GM19238 (cell line): Measurements from ENCODE around the gene RPL41.
"Not testable (repeated sequence)": the region's sequence is repeated elsewhere in the genome, so short reads cannot be mapped to it uniquely, and the experiment has no call there.

Experiments used
- DNase-seq: peaks from one replicate; pipeline ENCODE4 v3.0.0; 2011; ENCODE audit warnings: low spot score; ENCODE audit not compliant: insufficient read length

Gene RPL41

DNA sequence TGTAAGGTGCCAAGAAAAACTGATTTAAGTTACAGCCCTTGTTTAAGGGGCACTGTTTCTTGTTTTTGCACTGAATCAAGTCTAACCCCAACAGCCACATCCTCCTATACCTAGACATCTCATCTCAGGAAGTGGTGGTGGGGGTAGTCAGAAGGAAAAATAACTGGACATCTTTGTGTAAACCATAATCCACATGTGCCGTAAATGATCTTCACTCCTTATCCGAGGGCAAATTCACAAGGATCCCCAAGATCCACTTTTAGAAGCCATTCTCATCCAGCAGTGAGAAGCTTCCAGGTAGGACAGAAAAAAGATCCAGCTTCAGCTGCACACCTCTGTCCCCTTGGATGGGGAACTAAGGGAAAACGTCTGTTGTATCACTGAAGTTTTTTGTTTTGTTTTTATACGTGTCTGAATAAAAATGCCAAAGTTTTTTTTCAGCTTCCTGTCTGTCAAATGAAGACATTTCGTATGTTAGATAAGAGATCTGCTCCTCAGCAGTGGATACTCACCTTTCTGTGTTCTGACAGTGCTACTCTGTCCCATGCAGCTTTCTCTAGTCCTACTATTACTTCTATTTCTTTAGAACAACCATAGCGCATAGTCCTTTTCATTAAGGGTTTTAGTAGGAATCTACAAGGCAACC, 13.2 kb upstream of the RPL41 start:
- no peak for DNase-seq

- no peak for DNase-seq
Observed at GRCh38 chr12:56103823-56104108, 12.7 kb upstream of the RPL41 start.

- DNase-seq, result peak; percentile 95
Observed at GRCh38 chr12:56104109-56104814, 12.2 kb upstream of the RPL41 start, which contains the start of gene PA2G4. PA2G4 (plus strand) TSS chr12:56104559; CDS start chr12:56104738, 179 bp downstream.

GRCh38 chr12:56104815-56105608, 11.4 kb upstream of the RPL41 start:
- DNase-seq, result no peak

- no peak for DNase-seq
Observed at GRCh38 chr12:56105609-56105902, 10.9 kb upstream of the RPL41 start.

DNA sequence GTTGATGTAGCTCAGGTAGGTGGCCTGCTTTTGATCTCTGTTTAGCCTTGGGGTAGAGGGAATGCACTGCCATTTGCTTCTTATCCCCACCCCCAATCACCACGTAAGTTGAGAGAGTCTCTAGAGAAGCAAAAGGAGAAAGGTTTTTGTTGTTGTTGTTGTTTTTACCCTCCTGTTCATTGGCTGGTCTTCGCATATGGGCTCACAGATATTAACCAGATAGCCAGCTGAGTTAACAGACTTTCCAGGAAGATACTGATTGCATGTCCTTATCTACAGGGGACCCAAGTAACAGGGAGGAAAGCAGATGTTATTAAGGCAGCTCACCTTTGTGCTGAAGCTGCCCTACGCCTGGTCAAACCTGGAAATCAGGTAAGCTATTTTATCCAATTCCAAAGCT, 9.2 kb upstream of the RPL41 start:
- DNase-seq, result no peak

GRCh38 chr12:56110571-56110970, 5.9 kb upstream of the RPL41 start:
- no peak for DNase-seq

DNA sequence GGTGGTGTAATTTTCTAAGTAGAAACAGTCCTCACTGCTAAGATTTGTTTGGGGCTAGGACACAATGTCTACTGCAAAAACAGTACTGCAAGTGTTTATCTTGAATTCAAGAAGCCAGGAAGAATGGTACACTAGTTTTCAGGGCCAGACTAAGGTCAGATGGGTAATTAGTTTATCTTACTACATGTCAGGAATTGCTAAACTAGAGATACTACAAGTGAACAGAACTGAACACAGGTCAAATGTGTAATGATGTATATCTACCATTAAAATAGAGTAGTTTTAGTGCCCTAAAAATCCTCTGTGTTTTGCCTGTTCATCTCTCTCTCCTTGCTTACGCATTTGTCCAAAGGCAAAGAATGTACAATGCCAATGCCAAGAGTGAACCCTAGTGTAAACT, 2.3 kb upstream of the RPL41 start:
- DNase-seq, result no peak

- no peak for DNase-seq
Observed at GRCh38 chr12:56115329-56115728, 1.1 kb upstream of the RPL41 start.

DNA sequence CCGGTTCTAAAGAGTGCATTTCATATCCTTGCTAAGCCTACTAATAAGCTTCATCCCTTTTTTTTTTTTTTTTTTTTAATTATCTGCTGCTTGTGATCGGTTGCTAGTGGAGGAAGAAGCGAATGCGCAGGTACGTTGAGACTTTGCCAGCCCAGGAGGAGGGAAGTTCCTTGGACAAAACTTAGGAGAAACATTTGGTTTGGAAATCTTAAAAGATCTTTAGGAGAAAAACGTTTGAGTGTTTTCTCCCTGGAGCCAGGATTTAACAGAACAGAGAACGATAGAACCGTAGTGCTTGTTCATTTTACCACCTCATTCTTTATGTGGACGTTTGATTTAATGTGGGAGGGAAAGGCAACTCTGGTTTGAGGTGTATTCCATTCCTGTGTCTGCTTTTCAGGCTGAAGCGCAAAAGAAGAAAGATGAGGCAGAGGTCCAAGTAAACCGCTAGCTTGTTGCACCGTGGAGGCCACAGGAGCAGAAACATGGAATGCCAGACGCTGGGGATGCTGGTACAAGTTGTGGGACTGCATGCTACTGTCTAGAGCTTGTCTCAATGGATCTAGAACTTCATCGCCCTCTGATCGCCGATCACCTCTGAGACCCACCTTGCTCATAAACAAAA, 761 bp downstream of the RPL41 start:
- DNase-seq, result not testable (repeated sequence)

- peak; percentile 81 for DNase-seq
Observed at GRCh38 chr12:56117778-56118687, 1.6 kb downstream of the RPL41 start, which contains the start of gene ZC3H10. ZC3H10 (plus strand) TSS chr12:56118266; CDS start chr12:56120563, 2,297 bp downstream.

GRCh38 chr12:56118688-56119357, 2.4 kb downstream of the RPL41 start:
- no peak for DNase-seq

DNA sequence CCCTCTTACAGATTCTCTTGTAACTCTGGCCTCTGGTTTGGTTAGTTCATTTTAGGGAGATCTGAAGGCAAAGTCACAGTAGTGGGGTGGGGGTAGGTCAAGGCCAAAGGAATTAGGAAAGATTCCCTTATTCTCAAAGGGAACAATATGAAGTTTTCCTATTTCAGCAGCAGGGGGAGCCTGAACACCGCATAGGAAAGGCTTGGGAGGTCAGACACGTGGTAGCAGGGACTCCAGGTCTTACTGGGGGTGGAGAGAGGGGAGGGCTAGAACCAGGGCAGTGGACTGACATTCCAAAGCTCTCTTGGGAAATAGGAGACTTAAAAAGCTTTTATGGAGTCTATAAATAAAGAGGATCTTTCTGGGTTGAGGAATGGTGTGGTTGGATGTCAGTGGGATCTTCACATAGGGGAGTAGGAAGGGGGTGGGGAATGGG, 2.9 kb downstream of the RPL41 start:
- no peak for DNase-seq

DNA sequence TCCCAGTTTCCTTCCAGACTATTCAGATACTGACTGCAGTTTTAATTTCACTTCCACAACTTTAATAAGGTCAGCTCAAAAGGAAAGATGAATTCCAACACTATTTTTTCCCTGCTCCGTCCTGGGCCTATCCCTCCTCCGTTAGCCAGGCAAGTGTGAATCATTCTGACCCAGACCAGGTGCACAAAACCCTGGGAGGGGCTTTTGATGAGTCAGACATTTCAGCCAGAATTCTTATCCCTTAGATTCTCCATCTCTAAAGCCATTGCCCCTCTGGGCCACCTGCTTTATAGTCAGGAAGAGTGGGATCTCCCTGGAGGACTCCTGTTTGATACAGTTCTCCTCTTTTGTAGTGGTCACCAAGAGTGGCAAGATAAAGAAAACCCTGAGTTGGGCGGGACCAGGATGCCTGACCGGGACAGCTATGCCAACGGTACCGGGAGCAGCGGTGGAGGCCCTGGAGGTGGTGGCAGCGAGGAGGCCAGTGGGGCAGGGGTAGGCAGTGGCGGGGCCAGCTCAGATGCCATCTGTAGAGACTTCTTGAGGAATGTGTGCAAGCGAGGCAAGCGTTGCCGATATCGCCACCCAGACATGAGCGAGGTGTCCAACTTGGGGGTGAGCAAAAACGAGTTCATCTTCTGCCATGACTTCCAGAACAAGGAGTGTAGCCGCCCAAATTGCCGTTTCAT, 3.9 kb downstream of the RPL41 start:
- no peak for DNase-seq

DNA sequence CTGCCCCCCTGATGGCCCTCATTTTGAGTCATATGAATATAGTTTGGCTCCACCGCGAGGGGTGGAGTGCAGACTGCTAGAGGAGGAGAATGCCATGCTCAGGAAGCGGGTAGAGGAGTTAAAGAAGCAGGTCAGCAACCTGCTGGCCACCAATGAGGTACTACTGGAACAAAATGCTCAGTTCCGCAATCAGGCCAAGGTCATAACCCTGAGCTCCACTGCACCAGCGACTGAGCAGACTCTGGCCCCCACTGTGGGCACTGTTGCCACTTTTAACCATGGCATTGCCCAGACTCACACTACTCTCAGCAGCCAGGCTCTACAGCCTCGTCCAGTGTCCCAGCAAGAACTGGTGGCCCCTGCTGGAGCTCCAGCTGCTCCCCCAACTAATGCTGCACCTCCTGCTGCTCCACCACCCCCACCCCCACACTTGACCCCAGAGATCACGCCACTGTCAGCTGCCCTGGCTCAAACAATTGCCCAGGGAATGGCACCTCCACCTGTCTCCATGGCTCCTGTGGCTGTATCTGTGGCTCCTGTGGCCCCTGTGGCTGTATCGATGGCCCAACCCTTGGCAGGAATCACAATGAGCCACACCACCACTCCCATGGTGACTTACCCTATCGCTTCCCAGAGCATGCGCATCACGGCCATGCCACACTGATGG, 4.9 kb downstream of the RPL41 start:
- DNase-seq, result no peak

DNA sequence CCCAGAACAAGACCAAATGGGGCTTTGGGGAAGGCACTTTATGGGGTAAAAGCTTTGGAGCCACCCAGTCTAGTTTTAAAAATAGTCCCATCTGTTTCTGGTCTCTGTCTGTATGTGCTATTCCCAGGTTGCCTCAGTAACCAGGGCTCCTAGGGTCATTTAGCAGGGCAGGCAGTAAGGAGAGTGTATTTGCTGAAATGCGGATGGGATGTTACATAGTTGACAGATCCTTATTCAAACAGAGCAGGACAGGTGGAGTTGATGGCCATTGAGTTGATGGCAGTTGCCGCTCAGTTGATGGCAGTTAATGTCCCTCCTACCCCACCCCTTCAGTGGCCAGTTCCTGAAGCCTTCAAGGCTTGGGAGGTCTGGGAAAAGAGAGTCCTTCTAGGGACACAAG, 6.2 kb downstream of the RPL41 start:
- no peak for DNase-seq

DNA sequence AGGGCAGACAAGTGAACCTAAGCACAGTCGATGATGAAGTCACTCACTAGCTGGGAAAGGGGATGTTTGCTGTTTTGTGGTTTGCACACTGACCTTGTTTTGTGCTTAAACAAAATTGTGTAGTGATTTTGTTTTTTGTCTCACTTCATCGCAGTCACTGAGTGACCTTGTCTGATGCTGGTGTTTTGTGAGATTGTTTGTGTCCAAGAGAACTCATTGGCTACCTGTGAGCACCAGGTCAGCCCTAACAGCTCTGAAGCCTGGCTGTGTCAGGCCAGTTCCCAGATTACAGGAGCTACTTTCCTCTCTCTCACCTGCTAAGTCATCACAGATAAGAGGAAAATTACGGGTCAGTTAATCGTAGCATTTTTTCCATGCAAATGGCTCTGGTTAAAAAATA, 7.7 kb downstream of the RPL41 start:
- no peak for DNase-seq

DNA sequence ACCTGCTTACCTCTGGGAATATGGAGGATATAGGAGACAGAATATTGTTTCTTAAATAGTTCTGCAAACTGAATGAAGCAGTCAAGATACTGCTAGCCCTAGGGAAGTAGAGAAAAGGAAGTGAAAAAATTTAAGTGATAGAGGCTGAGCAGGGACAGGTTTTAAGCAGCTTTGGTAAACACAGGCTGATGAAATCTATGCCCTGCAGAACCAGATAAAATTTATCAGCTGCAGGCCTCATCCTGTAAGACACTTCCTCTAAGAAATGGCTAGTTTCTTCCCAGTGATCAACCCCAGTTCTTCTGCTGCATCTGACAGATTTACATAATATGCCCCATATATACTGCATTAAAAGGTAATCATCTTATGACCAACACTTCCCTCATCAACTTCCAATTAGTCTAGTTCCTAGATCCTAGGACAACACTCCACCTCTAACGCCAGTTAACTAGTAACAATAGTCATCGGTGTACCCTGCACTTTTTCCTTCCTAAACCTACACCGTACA, 10.4 kb downstream of the RPL41 start:
- DNase-seq, result no peak

GRCh38 chr12:56127485-56127887, 11.1 kb downstream of the RPL41 start:
- no peak for DNase-seq
